GM18517 (cell line): ENCODE data around the gene RPS6KA1.
A peak's percentile ranks its signal among the peaks of the same experiment; 100 is the strongest.

Source experiments
- ATAC-seq: cut with Tn5 transposase; IDR thresholded peaks from one replicate; pipeline ENCODE4 v1.9.1; 2021; ENCODE audit warnings: mild to moderate bottlenecking, moderate library complexity; ENCODE audit not compliant: unreplicated experiment

Gene RPS6KA1

DNA sequence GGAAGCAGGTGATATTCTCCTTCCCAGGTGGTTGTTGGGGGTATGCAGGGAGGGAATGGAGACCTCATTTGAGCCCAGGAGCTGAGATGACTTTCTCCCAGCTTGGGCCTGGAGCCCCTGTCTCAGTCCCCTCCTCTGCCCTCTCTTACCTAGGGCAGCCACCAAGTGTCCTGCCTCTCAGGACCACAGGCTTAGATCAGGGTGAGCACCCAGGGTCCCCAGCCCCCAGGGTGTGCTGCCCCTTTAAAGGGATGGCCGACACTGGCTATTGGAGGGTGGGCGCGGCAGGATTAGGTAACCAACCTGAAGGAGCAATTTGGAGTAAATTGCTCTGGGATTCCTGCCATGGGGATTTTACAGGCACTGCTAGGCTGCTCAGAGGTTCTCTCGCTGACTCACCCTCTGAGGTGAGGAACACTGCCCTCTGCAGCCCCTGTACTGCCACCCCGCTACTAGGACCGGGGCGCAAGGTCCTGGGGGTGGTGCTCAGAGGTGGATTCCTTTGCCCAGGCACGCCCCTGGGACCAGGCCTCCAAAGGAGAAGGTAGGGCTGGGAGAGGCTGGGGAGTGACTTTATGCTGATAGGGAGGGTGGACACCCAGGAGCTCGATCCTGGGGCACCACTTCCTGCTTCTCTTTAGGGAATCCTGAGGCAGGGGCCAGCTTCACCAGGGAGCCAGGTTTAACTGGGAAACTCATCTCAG is 1.5 kb downstream of the RPS6KA1 start:
- ATAC-seq: no peak

DNA sequence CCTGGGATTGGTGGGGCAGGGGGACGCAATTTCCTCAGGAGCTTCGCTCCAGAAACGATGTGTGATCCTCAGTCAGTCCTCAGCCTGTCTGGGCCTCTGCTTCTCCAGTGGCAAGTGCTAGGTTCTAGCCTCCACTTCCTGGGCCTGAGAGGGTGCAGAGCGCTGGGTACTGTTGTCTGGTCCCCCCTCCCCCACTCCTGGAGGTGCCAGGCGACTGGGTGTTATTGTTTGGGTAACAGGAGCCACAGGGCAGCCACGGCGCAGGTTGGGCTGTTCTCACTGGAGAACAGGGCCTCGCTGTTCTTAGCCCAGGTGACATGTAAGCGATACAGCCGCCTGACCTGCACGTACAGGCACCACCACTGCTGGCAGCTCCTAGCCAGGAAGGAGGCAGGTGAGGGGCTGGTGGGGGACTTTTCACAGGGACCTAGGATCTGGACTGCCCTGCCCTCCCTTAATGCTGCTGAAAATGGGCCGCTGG is 2.1 kb downstream of the RPS6KA1 start:
- ATAC-seq: no peak

DNA sequence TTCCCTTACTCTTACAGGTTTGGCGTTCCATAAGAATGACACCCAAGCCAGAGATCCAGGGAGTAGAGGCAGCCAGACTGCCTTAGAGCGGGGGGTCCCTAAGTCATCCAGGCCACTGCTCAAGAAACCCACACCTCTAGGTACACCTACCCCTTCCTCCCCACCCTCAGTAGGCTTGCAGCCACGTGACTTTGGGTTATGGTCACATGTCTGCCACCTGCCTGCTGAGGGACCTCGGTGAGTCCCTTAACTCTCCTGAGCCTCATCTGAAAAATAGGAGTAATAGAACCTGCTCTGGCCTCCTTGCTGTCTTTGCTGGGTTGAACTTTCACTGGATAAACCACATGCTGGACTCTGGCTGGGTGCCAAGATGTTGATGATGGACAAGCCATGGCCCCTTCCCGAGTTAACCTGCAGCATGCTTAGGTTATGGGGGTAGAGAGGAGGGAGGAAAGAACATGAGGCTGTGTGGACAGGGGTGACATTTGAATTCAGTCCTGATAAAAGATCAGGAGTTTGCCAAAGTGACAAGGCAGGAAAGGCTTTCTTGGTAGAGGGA is 4.5 kb downstream of the RPS6KA1 start:
- no peak for ATAC-seq

DNA sequence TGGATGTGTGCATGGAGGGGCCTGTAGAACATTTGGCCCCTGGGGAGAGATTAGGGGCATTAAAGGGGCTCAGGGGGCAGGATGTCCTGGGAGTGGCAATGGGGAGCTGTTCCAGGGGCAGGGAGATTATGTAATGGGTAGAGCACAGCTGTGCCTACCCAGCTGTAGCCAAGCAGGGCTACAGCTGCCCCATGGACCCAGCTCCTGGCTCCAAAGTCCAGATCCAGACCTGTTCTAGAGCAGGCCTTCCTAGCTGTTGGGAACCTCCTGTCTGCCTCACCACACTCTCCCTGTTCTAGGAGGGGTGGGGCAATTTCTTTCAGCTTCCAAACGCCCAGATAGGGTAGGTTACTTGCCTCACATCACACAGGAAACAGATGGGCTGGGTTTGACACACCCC is 5.6 kb downstream of the RPS6KA1 start:
- no peak for ATAC-seq

DNA sequence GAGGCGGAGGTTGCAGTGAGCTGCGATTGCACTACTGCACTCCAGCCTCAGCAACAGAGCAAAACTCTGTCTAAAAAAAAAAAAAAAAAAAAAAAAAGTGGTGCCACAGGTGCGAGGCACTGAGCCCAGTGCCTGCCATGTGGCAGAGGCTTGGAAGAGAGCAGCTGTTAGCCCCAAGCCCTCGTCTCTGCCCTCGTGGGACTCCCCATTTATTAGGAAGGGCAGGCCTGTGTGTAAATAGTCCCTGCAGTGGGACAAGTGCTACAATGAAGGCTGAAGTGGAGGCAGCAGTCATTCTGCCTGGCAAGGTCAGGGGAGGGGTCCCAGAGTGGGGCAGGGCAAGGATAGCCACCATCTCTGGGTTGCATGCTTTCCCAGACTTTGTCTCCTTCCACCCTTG is 6.5 kb downstream of the RPS6KA1 start:
- no peak for ATAC-seq

DNA sequence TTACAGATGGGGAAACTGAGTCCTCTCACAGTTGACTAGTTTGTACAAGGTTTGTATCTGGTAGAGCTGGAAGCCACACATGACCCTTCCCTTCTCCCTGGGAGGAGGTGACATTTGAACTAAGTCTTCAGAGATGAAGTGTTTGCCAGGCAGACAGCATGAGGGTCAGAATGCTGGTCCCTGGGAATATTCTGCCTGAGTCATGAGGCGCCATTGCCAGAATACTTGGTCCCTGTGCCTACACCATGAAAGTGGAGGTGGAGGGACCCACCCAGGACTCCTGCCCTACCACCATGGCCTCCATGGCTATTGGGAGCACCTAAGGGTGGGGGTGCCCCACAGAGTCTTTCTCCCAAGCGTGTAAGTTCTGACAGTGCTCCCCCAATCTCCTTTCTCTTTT is 7.0 kb downstream of the RPS6KA1 start:
- no peak for ATAC-seq

DNA sequence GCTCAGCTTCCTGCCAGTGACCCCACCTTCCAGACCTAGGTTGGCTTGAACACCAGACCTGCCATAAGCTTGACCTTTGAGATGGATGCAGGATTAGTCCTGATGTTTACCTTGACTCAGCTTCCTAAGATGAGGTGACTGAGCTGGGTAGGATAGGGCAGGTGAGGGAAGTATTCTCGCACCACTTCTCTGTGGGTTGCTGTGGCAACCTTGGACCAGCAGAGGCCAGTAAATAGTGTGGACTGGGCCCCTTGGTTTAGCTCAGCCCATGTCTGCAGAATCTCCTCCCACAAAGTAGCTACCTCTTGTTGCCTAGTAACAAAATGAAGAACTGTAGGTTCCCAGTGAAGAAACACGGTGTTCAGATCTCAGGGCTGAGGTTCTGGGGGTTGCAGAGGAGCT is 8.4 kb downstream of the RPS6KA1 start:
- ATAC-seq: no peak

DNA sequence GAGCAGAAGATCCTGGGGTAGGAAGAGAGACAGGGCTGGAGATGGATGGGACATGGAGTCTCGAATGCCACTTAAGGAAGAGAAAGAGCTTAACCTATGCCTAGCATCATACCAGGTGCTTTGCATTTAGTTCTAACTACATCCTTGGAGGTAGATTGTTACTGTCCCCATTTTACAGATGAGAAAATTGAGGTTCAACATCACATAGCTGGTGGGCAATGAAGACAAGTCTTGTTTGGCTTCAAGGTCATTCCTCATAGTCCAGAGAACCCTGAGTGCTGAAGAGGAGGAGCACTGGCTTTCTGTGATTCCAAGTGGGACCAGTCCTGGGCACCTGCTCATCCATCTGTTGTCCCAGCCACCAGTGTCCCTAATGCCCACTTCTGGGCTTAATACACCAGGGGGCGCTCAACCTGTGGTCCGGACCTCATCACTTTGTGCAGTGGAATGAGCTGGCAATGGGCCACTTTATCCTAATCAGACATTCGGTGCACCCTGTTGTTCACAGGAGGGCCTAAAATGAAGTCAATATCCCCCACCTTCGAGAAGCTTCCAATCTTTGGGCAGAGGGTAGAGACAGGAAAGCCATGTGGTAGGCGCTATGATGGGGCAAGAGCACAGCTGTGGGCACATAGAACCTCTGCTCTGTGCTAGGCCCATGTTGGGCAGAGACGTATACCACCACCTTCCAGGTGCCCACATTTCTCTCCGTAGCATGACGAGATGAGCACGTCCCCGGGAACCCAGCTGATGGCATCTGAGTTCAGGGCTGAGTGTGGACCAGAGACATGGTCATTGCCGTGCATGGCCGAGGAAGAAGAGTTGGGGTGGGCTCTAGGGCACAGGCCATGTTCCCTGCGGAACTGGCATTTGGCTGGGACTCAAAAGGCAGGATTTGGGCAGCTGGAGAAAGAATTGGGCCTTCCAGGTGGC is 9.2 kb downstream of the RPS6KA1 start:
- no peak for ATAC-seq

DNA sequence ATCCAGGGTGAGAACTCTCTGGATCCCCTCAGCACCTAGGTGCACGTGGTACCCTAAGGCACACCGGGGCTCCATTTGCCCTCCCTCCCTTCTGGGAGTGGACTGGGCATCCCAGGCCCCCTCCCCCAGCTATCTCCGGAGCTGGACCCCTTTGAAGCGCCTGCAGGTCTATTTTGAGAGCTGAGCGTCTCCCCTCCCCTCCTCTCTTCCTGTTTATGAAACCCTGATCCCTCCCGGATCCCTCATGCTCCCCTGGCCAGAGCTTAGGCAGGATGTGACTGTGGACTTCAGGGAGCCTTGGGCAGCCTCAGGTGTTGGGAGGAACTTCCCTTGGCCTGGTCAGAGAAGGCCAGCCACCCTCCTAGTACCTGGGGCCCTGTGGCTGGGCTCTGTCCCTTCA is 10.2 kb downstream of the RPS6KA1 start:
- no peak for ATAC-seq

DNA sequence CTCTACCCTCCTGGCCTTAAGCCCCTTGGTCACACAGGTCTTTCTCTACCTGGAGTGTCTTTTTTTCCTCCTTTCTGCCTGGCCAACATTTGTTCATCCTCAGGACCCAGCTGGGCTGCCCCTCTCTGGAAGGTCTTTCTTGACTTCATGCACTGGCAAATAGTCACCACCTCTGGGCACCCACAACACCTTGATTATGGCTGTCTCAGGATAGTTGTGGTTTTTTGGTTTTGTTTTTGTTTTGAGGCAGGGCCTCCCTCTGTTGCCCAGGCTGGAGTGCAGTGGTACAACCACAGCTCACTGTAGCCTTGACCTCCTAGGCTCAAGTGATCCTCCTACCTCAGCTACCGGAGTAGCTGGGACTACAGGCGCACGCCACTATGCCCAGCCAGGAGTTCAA is 10.8 kb downstream of the RPS6KA1 start:
- ATAC-seq: no peak

DNA sequence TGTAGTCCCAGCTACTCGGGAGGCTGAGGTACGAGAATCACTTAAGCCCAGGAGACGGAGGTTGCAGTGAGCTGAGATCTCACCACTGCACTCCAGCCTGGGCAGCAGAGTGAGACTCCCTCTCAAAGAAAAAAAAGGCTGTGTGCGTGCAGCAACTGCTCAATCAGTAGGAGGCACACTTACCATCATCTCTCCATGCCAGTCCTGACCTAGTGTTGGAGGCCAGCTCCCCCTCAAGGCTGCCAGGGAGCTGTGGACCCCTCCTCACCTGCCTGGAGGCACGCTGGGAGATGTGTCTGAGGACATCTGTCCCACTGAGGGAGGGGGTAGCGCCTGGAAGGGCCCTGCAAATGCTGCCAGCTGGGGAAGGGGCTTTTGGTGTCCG is 11.9 kb downstream of the RPS6KA1 start:
- ATAC-seq: no peak

DNA sequence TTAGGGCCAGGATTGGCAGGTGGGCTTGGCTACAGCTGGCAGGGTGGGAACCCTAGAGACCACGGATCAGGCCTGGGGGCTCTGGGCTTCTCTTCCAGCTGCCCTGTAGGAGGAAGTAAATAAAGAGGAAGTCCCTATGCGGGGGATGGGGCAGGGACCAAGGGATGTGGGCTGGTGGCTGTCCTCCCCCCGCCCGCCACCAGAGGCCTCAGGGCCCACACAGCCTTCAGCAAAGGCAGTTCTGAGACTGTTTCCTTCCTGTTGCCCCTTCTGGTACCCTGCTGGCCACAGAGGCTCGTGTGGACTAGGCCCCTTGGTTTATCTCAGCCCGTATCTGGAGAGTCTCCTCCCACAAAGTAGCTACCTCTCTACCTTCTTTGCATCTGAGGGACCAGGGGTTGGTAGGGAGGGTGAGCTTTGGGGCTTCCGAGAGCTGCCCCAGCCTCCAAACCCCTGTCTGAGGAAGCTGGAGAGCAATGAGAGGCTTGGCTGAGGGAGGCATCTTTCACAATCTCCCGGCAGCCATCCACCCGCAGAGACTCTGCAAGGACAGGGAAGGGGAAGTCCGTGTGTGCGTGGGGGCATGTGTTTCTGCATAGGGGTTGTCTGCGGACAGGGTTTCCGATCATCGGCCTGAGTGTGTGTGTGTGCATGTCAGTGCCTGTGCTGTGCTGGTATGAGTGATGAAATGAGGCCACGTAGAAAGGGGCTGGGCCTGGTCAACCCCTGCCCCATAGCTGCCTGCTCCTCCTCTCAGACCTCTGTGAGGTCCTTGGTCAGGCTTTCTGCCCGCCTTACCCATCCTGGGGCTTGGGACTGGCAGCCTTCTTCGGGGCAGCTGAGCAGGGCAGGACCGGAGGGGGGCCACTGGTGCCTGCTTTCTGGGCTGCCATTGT is 12.5 kb downstream of the RPS6KA1 start:
- peak; percentile 57 for ATAC-seq

DNA sequence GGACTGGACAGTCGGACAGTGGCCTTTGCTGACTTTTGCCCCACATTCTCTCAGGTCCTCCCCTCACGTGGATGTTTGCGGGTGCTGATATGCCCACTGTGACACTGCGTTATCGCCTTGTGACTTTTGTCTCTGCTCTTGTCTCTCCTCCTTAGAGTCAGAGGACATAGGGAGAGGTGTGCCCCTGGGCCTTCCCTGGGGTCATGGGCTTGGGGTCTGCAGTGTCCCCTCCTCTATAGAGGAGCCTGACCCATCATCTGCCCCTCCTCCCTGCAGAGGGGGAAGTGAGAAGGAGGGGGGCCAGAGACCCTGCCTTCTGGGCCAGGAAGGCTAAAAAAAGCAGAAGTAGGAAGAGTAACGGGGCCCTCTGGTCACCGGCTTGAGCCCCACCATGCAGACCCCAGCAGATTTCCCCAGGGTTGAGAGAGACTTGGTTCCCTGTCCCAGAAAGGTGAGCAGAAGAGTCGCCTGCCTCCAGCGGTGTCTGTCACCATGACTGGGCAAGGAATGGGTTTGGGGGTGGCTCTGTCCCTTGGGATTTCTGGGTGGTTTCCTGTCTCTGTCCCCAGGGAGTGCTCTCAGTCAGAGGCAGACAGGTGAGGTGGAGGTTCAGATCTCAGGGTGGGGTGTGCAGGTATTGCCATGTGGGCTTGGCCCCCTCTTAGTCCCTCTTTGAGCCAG is 13.3 kb downstream of the RPS6KA1 start:
- ATAC-seq: no peak

DNA sequence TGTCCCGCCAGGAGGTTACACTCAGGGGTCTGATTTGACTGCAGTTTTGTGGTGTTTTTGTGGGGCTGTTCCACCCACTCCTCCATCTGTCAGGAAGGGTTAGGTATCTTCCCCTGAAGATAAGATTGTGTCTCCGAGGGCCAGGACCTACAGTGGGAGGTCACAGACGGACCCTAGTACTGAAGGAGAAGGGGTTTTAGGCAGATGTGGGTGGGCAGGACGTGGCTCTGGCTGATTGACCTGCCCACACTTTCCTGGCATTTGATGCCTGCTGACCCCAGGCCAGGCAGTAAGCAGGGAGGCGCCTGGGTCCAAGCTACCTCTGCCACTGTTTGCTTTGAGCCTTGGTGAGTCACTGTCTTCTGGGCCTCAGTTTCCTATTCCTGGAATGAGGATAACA is 13.9 kb downstream of the RPS6KA1 start:
- ATAC-seq: no peak

DNA sequence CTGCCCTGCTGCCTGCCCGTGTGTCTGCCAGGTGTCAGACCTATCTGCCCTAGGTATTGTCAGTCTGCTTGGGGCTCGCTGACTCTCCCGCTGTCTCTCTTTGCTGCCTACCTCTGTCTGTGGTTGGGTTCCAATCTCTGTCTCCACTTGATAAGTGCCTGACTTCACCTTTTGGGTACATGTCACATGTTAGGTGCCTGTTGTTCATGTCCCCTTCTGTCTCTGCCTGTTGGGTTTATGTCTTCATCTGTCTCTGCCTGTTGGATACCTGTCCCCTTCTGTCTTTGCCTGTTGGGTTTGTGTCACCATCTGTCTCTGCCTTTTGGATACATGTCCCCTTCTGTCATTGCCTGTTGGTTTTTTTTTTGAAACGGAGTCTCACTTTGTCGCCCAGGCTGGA is 14.6 kb downstream of the RPS6KA1 start:
- no peak for ATAC-seq

DNA sequence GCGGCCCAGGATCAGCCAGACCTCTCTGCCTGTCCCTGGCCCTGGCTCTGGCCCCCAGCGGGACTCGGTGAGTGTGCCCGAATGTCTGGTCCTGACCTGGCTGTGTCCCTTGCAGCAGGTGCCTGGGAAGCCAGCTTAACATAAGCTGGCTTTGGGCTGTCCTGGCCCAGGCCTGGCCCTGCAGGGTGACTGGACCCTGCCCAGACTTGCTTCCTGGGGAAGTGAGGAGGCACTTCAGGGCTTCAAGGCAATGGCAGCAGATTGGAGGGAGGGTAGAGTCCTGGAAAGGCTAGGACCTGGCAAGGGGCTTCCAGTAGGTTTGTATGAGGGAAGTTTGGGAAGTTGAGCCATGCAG is 16.4 kb downstream of the RPS6KA1 start:
- ATAC-seq: no peak

DNA sequence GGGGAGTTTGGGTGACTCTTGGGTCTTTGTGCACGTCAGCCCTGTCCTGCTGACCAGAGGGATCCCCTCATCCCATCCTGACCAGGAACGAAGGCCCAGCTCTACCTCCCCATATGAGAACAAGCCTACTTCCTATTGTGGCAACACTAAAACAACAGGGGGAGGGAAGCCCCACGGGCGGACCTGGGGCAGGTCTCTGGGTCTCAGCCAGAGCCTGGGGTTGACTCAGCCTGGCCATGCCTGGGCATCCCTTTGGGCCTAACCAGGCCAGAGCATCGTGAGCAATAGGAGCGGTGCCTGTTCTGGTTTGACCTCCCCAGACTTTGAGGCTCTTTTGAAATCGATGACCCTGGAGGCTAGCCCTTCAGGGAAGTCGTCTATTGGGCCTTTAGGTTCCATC is 16.8 kb downstream of the RPS6KA1 start:
- no peak for ATAC-seq

DNA sequence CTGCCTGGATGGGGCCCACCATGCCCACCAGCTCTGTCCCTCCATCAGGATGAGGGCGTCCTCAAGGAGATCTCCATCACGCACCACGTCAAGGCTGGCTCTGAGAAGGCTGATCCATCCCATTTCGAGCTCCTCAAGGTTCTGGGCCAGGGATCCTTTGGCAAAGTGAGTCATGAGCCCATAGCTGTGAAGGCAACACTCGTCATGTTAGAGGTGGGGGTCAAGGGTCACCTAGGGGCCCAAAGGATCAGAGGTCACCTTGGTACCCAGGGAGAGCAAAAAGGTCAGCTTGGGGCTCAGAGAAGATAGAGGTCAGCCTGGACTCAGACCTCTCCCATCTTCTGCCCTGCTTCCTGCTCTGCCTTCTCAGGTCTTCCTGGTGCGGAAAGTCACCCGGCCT is 17.3 kb downstream of the RPS6KA1 start:
- no peak for ATAC-seq

DNA sequence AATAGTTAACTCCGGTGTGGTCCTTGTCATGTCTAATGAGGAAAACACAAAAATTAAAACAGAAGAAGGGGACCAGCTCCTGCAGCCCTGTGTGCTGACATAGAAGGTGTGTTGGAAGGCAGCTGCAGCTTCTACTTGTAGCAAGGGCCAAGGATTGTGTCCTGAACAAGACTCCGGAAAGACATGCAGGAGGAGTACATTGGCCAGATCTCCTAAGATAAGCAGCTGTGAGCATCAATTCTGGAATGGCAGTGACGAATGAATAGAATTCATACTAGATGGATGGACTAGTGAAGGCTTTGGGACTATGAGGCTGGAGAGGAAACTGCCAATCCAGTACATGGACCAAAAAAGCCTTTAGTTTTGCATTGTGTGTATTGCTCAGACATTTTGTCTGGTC is 19.3 kb downstream of the RPS6KA1 start:
- no peak for ATAC-seq

DNA sequence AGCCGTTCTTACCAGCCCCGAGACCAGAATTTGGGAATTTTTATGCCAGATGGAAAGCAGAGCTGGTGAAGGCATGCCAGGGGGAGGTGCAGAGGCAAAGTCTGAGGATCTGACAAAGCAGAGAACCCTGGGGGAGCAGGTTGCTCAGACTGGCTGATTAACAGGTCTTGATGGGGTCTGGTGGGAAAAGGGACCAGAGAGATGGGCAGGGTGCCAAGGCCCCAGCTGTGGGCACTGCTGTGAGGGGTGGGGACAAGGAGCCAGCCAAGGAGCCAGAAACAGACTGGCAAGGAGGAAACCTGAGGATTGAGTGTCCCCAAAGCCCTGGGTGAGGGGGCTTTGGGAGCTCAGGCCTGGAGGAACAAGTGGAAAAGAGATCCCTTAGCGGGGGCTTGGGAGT is 21.4 kb downstream of the RPS6KA1 start:
- no peak for ATAC-seq
